Activated naive CD4-positive, alpha-beta T cell treated with anti-CD3 and anti-CD28 coated beads, Interleukin-2, amount 50 U/mL, for 24 hours (primary cell): ENCODE data around the gene LIN28B.

Source experiments
- H3K27ac Mint-ChIP-seq: one replicate; pipeline ENCODE4 v1.8.0; 2021; ENCODE audit warnings: mild to moderate bottlenecking, mixed read lengths
- H3K27me3 Mint-ChIP-seq: one replicate; pipeline ENCODE4 v1.8.0; 2021; ENCODE audit warnings: mixed read lengths
- H3K36me3 Mint-ChIP-seq: one replicate; pipeline ENCODE4 v1.8.0; 2021; ENCODE audit warnings: mixed read lengths
- H3K4me1 Mint-ChIP-seq: one replicate; pipeline ENCODE4 v1.8.0; 2021; ENCODE audit warnings: mixed read lengths
- H3K4me3 Mint-ChIP-seq: one replicate; pipeline ENCODE4 v1.8.0; 2021; ENCODE audit warnings: mild to moderate bottlenecking, mixed read lengths
- H3K9me3 Mint-ChIP-seq: one replicate; pipeline ENCODE4 v1.8.0; 2021; ENCODE audit warnings: mixed read lengths

LIN28B gene

GRCh38 chr6:104956731-104957294 lies at the start of gene LIN28B:
Gene LIN28B, plus strand, starts transcription at chr6:104957107. Its CDS starts 144 bp downstream, at chr6:104957251.
- Mint-ChIP-seq H3K36me3 (peaks cover 6% of the 10 kb centered on the region), H3K27ac (peak within 1 kb of the TSS; percentile 59), H3K9me3 (peaks cover 16% of the 10 kb centered on the region), H3K27me3 (peaks cover 58% of the 10 kb centered on the region), H3K4me3 (no peak within 1 kb of the TSS), H3K4me1 (peaks cover 16% of the 10 kb centered on the region)

GRCh38 chr6:104908031-104908887 lies 48.6 kb upstream of the LIN28B start:
- Mint-ChIP-seq H3K36me3 (no peaks in the 10 kb centered on the region), H3K9me3 (no peaks in the 10 kb centered on the region), H3K4me1 (no peaks in the 10 kb centered on the region), H3K27ac (no peak overlapping the region), H3K27me3 (peaks cover 16% of the 10 kb centered on the region), H3K4me3 (no peak overlapping the region)

- no peak overlapping the region for H3K27ac Mint-ChIP-seq
- H3K9me3 Mint-ChIP-seq, result no peaks in the 10 kb centered on the region
- H3K4me3 Mint-ChIP-seq, result no peak overlapping the region
- H3K4me1 Mint-ChIP-seq, result no peaks in the 10 kb centered on the region
- H3K36me3 Mint-ChIP-seq, result no peaks in the 10 kb centered on the region
- H3K27me3 Mint-ChIP-seq, result peaks cover 16% of the 10 kb centered on the region
These were observed 47.9 kb upstream of the LIN28B start for GRCh38 chr6:104908888-104909525.

GRCh38 chr6:104921896-104922295 lies 35.0 kb upstream of the LIN28B start:
- Mint-ChIP-seq H3K36me3 (no peaks in the 10 kb centered on the region), H3K4me3 (no peak overlapping the region), H3K27me3 (peaks cover 21% of the 10 kb centered on the region), H3K9me3 (no peaks in the 10 kb centered on the region), H3K27ac (no peak overlapping the region), H3K4me1 (no peaks in the 10 kb centered on the region)

GRCh38 chr6:104928141-104928540 lies 28.8 kb upstream of the LIN28B start:
- peaks cover 22% of the 10 kb centered on the region for H3K27me3 Mint-ChIP-seq
- no peaks in the 10 kb centered on the region for H3K4me1 Mint-ChIP-seq
- no peaks in the 10 kb centered on the region for H3K36me3 Mint-ChIP-seq
- no peak overlapping the region for H3K27ac Mint-ChIP-seq
- no peak overlapping the region for H3K4me3 Mint-ChIP-seq
- H3K9me3 Mint-ChIP-seq, result no peaks in the 10 kb centered on the region

- Mint-ChIP-seq H3K4me1 (no peaks in the 10 kb centered on the region), H3K9me3 (no peaks in the 10 kb centered on the region), H3K27me3 (peaks cover 21% of the 10 kb centered on the region), H3K36me3 (no peaks in the 10 kb centered on the region), H3K4me3 (no peak overlapping the region), H3K27ac (no peak overlapping the region)
These were observed 27.6 kb upstream of the LIN28B start for GRCh38 chr6:104929353-104929752.

- Mint-ChIP-seq H3K9me3 (no peaks in the 10 kb centered on the region), H3K4me1 (no peaks in the 10 kb centered on the region), H3K27me3 (peaks cover 15% of the 10 kb centered on the region), H3K4me3 (no peak overlapping the region), H3K27ac (no peak overlapping the region), H3K36me3 (no peaks in the 10 kb centered on the region)
These were observed 26.0 kb upstream of the LIN28B start for GRCh38 chr6:104930939-104931338.

GRCh38 chr6:104936766-104937535 lies 20.0 kb upstream of the LIN28B start:
- H3K27ac Mint-ChIP-seq, result no peak overlapping the region
- H3K36me3 Mint-ChIP-seq, result no peaks in the 10 kb centered on the region
- H3K9me3 Mint-ChIP-seq, result no peaks in the 10 kb centered on the region
- peaks cover 33% of the 10 kb centered on the region for H3K27me3 Mint-ChIP-seq
- H3K4me3 Mint-ChIP-seq, result no peak overlapping the region
- H3K4me1 Mint-ChIP-seq, result peaks cover 4% of the 10 kb centered on the region

- H3K27me3 Mint-ChIP-seq, result peaks cover 43% of the 10 kb centered on the region
- peak overlapping the region; percentile 33 for H3K4me3 Mint-ChIP-seq
- no peaks in the 10 kb centered on the region for H3K36me3 Mint-ChIP-seq
These were observed 16.5 kb upstream of the LIN28B start for GRCh38 chr6:104940238-104940892.

GRCh38 chr6:104940893-104941728 lies 15.8 kb upstream of the LIN28B start:
- no peaks in the 10 kb centered on the region for H3K36me3 Mint-ChIP-seq
- peak overlapping the region; percentile 45 for H3K4me3 Mint-ChIP-seq
- H3K4me1 Mint-ChIP-seq, result peaks cover 4% of the 10 kb centered on the region
- peaks cover 42% of the 10 kb centered on the region for H3K27me3 Mint-ChIP-seq
- no peak overlapping the region for H3K27ac Mint-ChIP-seq
- H3K9me3 Mint-ChIP-seq, result no peaks in the 10 kb centered on the region

More at GRCh38 chr6:104940238-104940892, 16.5 kb upstream of the LIN28B start:
- H3K4me1 Mint-ChIP-seq, result peaks cover 4% of the 10 kb centered on the region
- no peak overlapping the region for H3K27ac Mint-ChIP-seq
- H3K9me3 Mint-ChIP-seq, result no peaks in the 10 kb centered on the region

GRCh38 chr6:104941729-104942091 lies 15.2 kb upstream of the LIN28B start:
- Mint-ChIP-seq H3K4me1 (peaks cover 4% of the 10 kb centered on the region), H3K27me3 (peaks cover 38% of the 10 kb centered on the region), H3K27ac (no peak overlapping the region), H3K36me3 (no peaks in the 10 kb centered on the region), H3K9me3 (no peaks in the 10 kb centered on the region), H3K4me3 (peak overlapping the region; percentile 45)

GRCh38 chr6:104943781-104944180 lies 13.1 kb upstream of the LIN28B start:
- peaks cover 4% of the 10 kb centered on the region for H3K4me1 Mint-ChIP-seq
- H3K27ac Mint-ChIP-seq, result no peak overlapping the region
- peaks cover 38% of the 10 kb centered on the region for H3K27me3 Mint-ChIP-seq
- no peak overlapping the region for H3K4me3 Mint-ChIP-seq
- H3K9me3 Mint-ChIP-seq, result no peaks in the 10 kb centered on the region
- no peaks in the 10 kb centered on the region for H3K36me3 Mint-ChIP-seq

- H3K36me3 Mint-ChIP-seq, result peaks cover 3% of the 10 kb centered on the region
- H3K27ac Mint-ChIP-seq, result no peak overlapping the region
- peaks cover 39% of the 10 kb centered on the region for H3K27me3 Mint-ChIP-seq
- no peak overlapping the region for H3K4me3 Mint-ChIP-seq
- H3K4me1 Mint-ChIP-seq, result no peaks in the 10 kb centered on the region
- H3K9me3 Mint-ChIP-seq, result peaks cover 6% of the 10 kb centered on the region
These were observed 7.7 kb upstream of the LIN28B start for GRCh38 chr6:104949206-104949605.

GRCh38 chr6:104951677-104952076 lies 5.2 kb upstream of the LIN28B start:
- H3K27me3 Mint-ChIP-seq, result peaks cover 50% of the 10 kb centered on the region
- peaks cover under 1% of the 10 kb centered on the region for H3K4me1 Mint-ChIP-seq

More at GRCh38 chr6:104951677-104952076, 5.2 kb upstream of the LIN28B start:
- Mint-ChIP-seq H3K9me3 (peaks cover 9% of the 10 kb centered on the region), H3K36me3 (peaks cover 6% of the 10 kb centered on the region), H3K4me3 (no peak overlapping the region), H3K27ac (no peak overlapping the region)
